Stimulated activated CD8-positive, alpha-beta memory T cell treated with anti-CD3 and anti-CD28 coated beads, Interleukin-4, amount 100 ng/mL, for 48 hours (primary cell): ENCODE measurements around the gene ANGPTL2.

Source experiments
- DNase-seq: peaks from one replicate; pipeline ENCODE4 v3.0.0-alpha.2; 2020

The ANGPTL2 gene

DNA sequence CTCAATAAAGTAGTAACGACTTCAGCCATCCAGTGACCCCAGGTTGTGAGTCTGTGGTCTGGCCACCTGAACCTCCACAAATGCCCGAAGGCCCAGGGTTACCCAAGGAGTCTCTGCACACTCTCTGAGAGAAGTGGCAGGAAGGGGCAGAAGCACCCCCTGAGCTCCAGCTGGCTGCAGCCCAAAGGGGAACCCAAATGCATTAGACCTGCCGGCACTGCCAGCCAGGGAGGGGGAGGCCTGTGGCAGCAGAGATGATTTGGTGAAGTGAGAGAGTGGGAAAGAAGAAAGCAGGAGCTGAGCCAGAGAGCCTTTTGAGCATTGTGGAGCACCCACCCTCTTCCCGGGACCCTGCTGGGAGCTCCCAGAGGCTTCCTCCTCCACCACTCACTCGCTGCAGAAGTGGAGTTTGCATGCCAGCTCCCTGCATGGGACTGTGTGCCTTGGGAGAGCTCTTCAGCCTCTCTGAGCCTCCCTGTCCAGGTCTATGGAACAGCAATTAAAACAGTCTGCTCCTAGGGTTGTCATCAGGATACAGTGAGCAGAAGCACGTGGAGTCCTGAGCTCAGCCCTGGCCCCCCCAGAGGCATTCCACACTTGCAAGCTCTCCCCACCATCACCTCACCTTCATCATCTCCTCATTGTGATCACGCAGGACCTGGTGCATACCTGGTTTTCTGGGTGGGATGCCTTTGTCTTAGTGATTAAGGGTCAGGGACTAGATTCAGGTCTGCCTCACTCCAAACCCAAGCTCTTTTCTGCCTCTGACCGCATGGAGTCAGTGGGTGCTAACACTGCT is 13.8 kb upstream of the ANGPTL2 start:
- peak; percentile 10 for DNase-seq

DNA sequence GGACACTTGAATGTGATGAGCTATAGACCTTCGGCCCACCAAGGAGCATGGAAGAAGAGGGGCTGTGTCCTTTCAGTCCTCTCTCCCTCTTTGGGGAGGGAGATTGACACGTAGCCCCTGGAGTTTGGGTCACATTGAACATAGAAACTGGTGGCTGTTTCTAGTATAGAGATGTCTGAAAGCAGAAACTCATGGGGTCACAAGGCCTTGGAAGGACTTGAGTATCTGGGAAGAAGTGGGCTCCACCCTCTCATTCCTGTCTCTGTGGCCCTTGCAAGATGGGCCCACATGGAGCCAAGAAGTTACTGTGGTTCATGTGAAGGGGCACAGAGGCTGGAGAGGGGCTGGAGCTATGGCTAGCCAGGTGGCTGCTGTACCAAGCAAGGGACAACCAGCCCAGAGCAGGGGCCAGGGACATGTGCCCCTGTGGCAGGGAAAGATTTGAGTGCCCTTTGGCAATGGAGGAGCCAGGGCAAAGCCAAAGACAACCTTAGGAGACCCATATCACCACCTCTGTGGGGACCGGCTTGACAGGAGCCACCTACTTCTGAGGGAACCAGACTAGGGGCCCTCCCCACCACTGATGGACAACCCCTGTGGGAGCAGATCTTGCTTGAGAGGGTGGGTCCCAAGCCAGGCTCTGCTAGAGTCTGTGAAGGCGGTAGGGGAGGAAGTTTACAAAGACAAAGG is 12.8 kb upstream of the ANGPTL2 start:
- DNase-seq = no peak

DNA sequence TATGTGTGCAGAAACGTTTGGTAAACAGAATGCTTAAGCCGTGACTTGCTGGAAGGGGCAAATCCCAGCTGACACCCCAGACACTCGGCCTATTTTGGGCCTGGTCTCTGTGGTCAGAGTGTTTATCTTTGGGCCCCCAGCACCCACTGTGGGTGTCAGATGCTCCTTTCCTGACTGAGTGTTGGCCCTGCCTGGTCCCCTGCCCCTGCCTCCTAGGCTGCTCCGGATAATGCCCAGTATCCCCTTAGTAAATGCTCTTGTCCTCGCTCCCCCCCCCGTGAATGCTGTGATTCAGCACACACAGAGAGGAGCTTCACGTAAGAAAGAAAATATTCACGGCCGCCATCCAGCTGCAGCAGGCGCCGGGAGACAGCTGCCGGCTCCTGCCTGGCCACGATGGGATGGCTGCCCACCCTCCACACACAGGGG is 11.3 kb upstream of the ANGPTL2 start:
- no peak for DNase-seq

DNA sequence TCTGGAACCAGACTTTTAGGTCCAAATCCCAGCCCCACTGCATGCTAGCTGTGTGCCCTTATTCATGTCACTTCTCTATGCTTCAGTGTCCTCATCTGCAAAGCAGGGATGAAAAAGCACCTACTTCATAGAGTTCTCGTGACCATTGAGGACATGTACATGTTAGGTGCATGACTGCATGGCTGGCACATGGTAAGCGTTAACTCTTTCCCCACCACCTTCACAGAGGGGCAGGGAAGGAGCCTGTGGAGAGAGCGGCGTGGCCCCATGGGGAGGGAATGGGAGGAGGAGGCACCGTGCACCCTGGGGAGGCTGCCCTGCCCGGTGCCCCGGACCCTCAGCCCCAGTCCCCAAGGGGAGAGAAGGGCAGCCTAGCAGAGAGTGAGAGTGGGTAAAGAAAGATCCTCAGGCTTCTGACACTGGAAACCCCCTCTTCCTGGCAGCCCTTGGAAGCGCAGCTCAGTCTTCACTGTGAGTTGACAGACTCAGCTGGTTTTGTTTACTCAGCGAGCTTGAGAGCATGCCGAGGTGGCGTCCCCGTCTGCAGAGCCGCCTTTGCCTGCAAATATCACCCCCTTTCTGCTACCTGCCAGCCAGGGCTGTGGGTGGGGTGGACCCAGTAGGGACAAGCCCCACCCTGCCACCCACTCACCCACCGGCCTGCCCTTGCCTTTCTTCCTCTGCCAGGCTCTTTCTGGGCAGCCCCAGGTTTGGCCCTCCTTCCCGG is 10.6 kb upstream of the ANGPTL2 start:
- DNase-seq = no peak

DNA sequence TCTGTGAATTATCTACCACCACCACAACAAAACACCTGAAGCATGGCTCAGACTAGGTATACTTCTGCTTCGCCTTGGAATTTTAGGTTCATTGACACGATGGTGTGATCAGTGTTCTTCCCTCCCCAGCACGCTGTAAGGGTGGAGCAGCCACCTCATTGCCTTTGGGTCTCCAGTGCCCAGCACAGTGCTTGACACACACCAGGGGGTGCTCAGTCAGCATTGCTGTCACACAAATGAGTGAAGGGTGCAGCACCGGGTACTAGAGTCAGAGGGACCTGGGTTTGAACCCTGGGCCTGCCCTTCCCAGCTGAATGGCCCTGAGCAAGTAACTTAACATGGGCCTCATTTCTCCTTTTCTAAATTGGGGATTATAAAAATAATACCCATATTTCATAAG is 9.9 kb upstream of the ANGPTL2 start:
- no peak for DNase-seq

DNA sequence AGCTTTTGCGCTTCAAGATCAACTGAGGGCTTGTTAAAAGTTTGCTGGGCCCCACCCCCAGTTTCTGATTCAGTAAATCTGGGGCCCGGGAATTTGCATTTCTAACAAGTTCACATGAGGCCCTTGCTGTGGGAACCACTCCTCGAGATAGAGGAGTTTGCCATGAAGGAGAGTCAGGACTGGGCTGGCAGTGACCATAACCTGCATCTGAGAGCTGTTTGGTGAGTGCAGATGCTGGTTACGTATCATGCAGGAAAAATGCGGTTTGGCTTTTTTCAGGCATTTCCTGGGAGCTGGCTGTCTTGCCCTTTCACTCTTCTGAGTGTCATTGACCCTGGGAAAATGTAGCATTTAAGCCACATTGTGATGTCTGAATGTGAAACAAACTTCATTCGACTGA is 9.4 kb upstream of the ANGPTL2 start:
- no peak for DNase-seq

DNA sequence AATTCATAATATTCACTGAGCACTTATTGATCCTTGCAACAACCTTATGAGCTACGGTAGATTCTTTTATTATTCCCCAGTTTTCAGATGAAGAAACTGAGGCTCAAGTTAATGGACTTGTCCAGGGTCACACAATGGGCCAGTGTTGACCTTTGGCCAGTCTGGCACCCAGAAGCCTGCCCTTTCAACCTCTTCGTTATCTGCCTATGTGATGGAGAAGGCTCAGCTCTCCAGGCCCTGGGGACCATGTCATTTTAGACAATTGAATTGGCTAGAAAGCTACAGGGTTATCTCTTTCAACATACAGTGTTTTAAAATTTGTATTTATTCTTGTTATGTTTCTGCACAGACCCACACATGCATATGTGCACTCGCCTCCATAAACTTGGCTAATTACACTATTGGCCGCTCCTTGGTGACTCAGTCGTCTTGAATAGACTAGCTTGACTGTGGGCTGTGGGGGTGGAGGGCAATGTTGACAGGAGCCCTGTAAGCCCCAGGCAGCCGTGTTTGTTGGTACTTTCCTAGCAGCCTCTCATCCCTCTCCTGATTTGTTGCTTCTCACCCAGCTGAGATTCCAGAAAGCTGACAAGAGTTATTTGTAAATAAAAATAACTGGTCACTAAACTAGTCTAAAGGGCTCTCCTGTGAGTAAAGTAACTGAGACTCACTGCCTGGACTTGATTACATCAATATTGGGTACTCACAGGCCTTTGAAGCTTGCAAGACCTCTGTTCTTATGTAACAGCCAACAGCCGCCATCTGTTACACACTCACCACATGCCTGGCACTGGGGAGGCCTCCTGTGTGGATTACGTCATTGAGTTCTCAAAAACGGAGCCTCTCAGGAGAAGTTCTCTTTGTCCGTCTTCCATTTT is 8.5 kb upstream of the ANGPTL2 start:
- no peak for DNase-seq

DNA sequence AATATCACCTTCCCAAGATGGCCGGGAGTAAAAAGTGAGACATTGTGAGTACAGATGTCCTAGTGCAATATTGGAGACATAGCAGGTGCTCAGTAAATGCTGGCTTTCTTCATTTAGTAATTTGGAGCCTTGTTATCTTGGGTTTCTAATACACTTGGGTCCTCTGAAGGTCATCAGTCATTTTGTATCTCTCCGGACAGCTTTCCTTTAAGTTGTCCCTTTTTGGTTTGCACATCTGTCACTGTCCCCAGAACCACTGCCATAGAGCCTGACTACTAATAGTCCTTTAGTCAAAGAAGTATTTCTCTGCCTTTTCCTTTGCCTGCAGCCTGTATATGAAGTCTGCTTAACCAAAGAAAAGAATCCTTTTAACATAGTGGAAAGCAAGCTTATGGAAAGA is 7.8 kb upstream of the ANGPTL2 start:
- DNase-seq = no peak

DNA sequence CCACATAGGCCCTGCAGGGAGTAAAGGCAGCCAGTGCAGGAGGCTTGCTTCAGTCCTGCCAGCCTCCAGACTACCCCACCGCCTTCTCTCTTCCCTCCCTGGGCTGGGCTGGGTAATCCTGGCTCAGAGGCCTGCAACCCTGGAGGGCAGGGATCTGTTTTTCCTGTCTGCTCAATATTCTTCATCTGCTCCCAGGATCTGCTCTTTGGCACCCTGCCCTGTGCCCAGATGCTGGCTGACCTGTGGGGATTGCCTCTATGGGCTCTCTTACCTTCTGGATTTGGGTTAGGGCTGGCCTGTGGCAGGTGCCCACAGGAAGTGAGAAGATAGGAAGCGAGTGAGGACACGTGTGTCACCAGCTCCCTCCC is 7.3 kb upstream of the ANGPTL2 start:
- no peak for DNase-seq

DNA sequence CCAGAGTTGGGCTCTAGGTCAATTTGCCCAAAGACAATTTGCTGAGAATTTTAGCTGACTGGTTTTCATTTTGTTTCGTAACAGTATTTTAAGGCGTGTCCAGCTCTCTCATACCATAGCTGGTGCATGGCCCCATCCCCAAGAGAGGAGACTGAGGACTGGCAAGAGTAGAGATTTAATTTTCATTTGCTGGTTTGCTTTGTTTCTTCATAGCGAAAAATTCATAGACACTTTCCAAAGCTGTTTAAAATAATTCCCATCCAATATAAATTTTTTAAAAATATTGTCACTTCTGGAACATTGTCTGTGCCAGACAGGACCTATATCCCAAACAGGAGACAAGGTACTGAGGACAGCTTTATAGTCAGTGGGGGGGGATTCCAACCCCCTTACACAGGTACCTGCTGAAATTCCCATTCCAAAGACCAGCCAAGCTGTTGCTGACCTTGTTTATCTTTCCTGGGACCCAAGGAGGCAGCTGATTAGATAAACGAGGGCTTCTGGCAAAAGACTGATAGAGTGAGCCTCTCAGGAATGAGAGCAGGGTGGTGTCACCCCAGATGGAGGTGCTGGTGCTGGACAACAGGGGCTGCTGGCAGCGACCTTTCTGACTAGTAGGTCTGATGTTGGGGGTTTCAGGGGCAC is 6.8 kb upstream of the ANGPTL2 start:
- no peak for DNase-seq

DNA sequence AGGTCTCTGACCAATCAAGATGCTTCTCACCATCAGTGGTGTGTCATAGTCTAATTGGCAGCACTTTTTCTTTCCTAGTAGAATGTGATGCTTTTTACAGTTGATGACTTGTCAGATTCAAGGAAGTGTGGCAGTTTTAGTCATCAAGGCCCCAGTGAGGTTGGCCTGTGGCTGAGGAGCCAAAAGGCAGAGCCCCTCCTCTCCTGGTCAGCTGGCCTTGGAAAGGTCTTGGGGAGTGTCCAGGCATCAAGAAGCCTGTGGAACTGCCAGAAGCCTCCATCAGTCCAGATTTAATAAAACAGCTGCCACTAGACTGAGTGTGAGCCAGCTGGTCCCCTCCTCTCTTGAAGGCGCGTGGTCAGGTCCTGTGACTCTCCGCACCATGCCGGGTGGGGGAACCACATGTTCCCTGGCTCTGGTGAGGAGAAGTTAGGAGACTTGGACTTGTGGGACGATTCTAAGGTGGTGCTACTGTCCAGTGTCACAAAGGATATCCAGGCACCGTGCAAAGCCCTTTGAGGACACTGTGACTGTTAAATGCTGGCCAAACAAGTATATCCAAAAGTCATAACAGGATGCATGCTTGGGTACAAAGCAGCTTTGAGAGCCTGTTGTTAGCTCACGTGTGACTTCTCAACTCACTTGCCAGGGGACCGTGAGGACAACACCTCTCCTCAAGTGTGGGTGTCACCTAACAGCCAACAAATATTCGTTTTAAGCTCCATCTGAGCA is 6.1 kb upstream of the ANGPTL2 start:
- DNase-seq = no peak

DNA sequence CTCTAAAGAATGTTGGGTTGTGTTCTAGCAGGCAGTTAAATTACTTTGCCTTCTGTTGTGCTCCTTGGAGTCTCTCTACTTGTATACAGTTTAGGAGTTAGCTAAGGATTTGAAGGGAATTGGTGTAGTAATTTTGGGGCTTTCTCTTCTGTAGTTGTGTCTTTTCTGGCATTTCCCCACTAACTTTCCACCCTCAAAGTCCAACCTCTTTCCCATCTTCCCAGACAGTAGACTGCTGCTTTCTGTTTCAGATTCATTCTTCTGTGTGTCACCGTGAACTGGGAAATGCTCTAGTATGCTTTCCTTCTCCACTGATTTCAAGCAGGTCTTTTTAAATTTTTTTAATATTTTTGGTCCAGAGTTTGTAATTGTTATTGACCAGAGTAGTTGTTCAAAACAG is 4.5 kb upstream of the ANGPTL2 start:
- no peak for DNase-seq

DNA sequence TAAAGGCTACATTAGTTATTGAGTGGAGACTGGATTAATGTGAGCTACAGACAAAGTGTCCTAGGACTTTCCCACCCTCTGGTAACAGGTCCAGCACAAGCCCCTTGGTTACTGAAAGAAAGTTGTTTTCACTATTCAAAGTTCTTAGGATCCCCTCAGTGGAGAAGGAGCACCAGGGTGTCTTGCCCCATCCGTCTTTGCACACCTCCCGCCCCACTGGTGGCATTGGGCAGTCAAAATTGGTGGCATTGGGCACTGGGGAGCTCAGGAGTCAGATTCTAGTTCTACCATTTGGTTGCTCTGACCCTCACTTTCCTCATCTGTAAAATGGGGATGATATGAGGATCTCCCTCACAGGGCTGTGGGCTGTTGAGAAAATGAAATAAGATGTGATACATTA is 2.4 kb upstream of the ANGPTL2 start:
- no peak for DNase-seq

DNA sequence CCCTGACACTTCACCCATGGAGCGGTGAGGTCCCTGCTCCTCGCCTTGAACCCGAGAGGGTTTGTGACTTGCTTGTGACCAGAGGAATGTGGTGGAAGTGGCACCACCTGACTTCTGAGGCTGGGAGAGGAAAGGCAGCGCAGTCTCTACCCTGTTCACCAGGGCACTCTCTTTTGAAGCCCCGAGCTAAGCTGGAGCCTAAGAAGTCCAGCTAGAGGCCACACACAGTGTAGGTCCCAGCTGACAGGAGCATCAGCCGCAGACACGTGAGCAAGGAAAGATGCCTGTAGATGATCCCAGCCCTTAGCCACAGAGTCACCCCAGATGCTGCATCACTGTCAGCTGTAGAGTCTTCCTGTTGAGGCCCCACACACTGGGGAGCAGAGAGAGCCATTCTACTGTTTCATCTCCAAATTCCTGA is 1.7 kb upstream of the ANGPTL2 start:
- DNase-seq = no peak

DNA sequence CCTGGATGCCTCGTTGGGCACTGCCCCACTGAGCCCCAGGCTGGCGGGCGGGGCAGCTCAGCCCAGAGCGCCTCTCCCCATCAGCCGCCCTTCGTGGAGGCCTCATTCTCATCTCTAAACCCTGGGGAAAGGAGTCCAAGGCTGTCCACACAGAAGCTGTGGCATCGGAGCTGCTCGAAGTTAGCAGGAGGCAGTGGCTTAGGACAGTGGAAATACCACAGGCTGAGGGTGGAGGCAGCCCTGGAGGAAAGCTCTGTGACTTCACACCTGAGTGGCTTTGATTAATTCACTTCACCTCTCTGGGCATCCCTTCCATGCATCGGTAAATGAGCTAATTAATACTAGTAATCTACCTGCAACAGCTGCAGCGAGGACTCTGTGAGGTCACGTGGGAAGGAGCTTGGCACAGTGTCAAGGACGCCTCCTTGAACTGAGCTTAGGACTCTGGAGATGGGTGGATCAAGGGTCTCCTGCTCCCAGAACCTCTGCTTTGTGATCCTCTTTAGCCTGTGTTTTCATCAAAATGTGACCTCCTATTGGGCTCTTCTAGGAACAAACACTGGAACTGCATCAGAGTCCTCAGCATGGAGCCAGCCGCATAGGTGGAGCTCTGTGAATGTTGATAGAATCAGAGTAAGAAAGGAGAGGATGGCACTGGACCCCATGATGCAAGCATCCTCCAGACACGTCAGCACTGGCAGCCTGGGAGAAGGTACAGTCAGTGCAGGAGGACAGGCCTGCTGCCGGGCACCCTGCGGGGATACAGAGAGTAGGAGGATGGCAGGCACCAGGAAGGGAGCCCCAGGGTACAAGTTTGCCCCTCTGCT is 842 bp upstream of the ANGPTL2 start:
- DNase-seq = no peak

DNA sequence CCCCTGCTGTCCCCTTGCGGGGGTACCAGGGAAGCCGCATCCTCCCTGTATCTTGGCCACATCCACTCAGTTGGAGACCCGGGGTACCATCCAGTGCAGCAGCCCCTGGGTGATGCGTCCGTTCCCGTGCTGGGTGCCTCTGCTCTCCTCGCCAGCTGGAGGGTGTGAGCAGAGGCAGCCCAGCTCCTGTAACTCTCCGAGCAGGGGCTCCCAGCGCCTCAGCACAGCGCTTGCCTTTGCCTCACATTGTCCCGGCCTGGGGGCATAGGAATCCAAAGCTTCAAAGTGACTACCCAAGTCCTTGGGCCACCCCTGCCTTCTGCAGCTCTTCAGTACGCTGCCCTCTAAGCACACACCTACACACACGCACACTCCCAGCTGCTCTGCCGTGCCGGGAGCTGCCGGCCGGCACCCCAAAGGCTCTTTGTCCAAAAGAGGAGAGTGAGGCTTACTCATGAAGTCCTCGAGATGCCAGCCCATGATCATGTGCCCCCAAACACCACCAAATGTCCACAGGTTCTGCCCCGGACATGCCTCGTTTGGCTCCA is 733 bp downstream of the ANGPTL2 start:
- no peak for DNase-seq

DNA sequence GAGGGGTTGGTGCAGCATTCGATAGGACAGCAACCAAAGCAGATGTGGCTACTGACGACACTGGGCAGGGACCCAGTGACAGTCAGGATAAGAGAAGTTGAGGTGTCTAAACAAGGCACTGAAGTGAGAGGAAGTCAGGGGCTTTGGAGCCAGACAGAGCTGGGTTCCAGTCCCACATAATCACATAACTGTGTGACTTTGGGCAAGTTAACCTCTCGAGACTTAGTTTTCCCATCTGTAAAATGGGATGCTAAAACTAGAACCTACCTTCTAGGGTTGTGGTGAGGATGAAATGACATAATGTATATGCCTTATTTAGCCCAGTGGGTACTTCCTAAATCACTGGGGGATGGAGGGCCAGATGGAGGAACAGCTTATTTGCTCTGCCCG is 3.1 kb downstream of the ANGPTL2 start:
- no peak for DNase-seq

DNA sequence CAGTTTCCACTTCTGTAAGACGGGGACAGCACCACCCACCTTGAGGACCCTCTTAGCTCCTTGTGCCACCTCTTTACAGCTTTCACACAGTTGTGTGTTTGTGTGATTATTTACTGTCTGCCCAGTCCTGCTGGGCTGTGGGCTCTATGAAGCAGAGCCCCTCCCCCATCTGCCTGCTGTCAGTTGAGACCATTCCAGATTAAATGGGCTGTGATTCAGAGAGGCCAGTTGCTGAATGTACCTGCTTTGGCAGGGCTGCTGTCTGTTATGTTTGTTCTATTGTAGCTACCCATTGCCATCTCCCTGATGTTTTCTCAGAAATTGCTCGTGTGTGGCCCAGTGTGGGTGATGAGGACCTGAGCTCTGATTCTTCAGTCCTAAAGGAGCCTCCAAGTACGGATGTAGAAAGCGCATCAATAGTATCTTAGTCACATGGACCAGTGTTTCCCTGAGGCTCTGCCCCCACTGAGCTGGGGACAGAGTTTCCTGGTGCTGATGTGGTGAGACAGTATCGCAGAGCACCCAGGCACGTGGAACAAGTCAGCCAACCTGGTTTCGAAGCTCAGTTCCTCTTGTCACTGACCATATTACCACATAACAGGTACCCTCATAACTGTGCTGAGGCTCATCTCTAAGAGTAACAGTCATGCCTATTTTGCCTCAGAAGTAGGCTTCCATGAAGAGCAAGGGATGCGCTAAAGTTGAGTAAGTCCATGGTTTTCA is 3.7 kb downstream of the ANGPTL2 start:
- DNase-seq = no peak

DNA sequence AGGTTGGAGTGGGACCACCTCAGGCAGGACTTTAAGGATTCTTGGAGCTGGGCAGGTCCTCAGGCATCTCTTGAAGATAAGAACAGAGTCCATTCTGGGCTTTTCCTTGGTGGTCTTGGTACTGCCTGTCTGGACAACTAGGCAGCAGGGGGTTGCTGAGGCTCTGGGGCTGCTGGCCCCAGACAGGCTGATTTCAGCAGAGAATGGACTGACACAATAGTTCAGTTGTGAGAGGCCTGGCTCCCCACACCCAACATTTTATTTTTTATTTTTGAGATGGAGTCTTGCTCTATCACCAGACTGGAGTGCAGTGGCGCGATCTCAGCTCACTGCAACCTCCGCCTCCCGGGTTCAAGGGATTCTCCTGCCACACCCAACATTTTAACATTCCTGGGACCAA is 4.6 kb downstream of the ANGPTL2 start:
- DNase-seq = no peak

DNA sequence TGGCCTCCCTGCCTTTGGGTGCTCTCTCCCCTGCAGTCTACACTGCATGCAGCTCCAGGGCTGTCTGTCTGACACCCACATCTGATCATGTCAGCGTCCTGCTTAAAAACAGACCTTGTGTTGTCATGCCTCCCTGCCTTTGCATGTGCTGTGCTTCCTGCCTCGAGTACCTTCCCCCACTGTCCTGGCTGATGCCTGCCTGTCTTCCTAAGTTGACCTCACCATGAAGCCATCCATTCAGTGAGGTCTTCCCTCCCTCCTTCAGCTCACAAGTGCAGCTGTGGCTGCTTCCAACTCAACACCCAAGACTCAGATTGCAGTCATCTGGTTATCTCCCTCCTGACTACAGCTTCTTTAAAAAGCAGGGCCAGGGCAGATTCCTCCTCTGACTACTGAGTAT is 5.5 kb downstream of the ANGPTL2 start:
- DNase-seq = no peak
